Natural killer cell (primary cell): ENCODE measurements around the gene RIMKLB. TPM values are rescaled to one million over a fixed set of nuclear protein-coding genes. Genes with fewer than 3 reads are reported as not detected.

Experiments used
- ATAC-seq, 3 donors: fragments of 150-1000 bp in 2 of 3; fragments of 200-7000 bp in 1 of 3; cut with Tn5 transposase; 1 replicate in 1 of 3; 2 replicates in 2 of 3; pipeline ENCODE4 v1.10.0; 2021; ENCODE audit warnings: mild to moderate bottlenecking in 2 of 3, moderate library complexity in 2 of 3
- DNase-seq, 2 donors: peaks; one replicate each; pipeline versions ENCODE4 v3.0.0 to v3.0.0-alpha.2; 2013 to 2021; ENCODE audit warnings: mixed read lengths in 1 of 2
- H3K27ac ChIP-seq: one replicate; pipeline ENCODE4 v1.5.1; 2013; ENCODE audit warnings: mild to moderate bottlenecking, low read length
- H3K27me3 ChIP-seq: one replicate; pipeline ENCODE4 v1.6.1; 2013; ENCODE audit warnings: low read length; ENCODE audit not compliant: control insufficient read depth, insufficient read depth
- H3K36me3 ChIP-seq: one replicate; pipeline ENCODE4 v1.6.1; 2013; ENCODE audit warnings: low read length; ENCODE audit not compliant: control insufficient read depth, insufficient read depth
- H3K4me1 ChIP-seq: one replicate; pipeline ENCODE4 v1.6.1; 2013; ENCODE audit warnings: low read length; ENCODE audit not compliant: control insufficient read depth, insufficient read depth
- H3K4me3 ChIP-seq: one replicate; pipeline ENCODE4 v1.5.1; 2013; ENCODE audit warnings: low read length
- H3K9me3 ChIP-seq: one replicate; pipeline ENCODE4 v1.6.1; 2013; ENCODE audit warnings: low read length; ENCODE audit not compliant: control insufficient read depth, insufficient read depth
- H3K27ac Mint-ChIP-seq, 2 donors: one replicate each; pipeline ENCODE4 v1.8.0; 2022; ENCODE audit warnings: mild to moderate bottlenecking in 2 of 2, mixed read lengths in 2 of 2, moderate library complexity in 1 of 2
- H3K27me3 Mint-ChIP-seq, 2 donors: one replicate each; pipeline ENCODE4 v1.8.0; 2022; ENCODE audit warnings: low read depth in 2 of 2, mixed read lengths in 2 of 2
- H3K36me3 Mint-ChIP-seq: one replicate; pipeline ENCODE4 v1.8.0; 2022; ENCODE audit warnings: mixed read lengths
- H3K4me1 Mint-ChIP-seq, 2 donors: one replicate each; pipeline ENCODE4 v1.8.0; 2022; ENCODE audit warnings: mixed read lengths in 2 of 2
- H3K4me3 Mint-ChIP-seq: one replicate; pipeline ENCODE4 v1.8.0; 2022; ENCODE audit warnings: mild to moderate bottlenecking, moderate library complexity, mixed read lengths
- H3K9me3 Mint-ChIP-seq, 2 donors: one replicate each; pipeline ENCODE4 v1.8.0; 2022; ENCODE audit warnings: mixed read lengths in 2 of 2
- WGBS: methylation state at CpG from one replicate; pipeline ENCODE4 v1.1.7; 2013; ENCODE audit warnings: missing lambda C conversion rate; ENCODE audit not compliant: insufficient coverage; 5-methylcytosine and 5-hydroxymethylcytosine counted together
- intact Hi-C: fragments of 100-400 bp; cut with micrococcal nuclease; formaldehyde crosslinking; loops from one replicate; pipeline ENCODE4 v1.14.2; 2022
- total RNA-seq, 4 donors: library from RNA; stranded (reverse); fragments of 120-200 nt in 1 of 4; gene quantifications; one replicate each; pipeline versions ENCODE4 v1.2.3 to v1.2.4, GENCODE V29; 2013 to 2022
- TF ChIP-seq, protein P1 (sequence below): fragments of 200-600 bp; IDR thresholded peaks from one replicate; pipeline ENCODE4 v1.8.0; 2022; ENCODE audit warnings: antibody characterized with exemption

The RIMKLB gene
- total RNA-seq, 3 donors from 2014 or later (not counting 1 experiment from before 2014, with no cell fraction given): 13.7 to 16.3 (median 15.4) TPM

DNA sequence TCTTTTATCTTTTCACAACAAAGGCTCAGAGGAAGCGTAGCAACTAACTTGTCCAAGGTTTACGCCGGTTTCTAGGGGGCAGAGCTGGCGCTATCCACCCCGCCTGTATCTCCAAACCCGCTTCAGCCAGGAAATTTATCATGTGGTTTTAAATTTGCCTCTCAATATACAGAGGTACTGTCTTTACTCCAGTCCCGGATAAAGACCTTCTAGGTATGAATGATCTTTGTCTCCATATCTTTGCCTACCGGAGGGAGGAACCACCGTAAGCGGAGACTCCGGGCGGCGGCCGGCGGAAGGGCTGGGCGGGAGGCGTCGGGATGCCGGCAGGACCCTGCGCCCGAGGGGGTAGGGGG lies 693 bp upstream of the RIMKLB start:
- 0% methylated on average over 21 of the region's 21 CpGs for WGBS
- TF ChIP-seq, protein P1, sequence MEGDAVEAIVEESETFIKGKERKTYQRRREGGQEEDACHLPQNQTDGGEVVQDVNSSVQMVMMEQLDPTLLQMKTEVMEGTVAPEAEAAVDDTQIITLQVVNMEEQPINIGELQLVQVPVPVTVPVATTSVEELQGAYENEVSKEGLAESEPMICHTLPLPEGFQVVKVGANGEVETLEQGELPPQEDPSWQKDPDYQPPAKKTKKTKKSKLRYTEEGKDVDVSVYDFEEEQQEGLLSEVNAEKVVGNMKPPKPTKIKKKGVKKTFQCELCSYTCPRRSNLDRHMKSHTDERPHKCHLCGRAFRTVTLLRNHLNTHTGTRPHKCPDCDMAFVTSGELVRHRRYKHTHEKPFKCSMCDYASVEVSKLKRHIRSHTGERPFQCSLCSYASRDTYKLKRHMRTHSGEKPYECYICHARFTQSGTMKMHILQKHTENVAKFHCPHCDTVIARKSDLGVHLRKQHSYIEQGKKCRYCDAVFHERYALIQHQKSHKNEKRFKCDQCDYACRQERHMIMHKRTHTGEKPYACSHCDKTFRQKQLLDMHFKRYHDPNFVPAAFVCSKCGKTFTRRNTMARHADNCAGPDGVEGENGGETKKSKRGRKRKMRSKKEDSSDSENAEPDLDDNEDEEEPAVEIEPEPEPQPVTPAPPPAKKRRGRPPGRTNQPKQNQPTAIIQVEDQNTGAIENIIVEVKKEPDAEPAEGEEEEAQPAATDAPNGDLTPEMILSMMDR: no peak
- intact Hi-C loops: no loop called here
- Histone ChIP-seq H3K27me3 (no peaks in the 10 kb centered on the region), H3K9me3 (no peaks in the 10 kb centered on the region), H3K4me3 (peak overlapping the region; percentile 80), H3K36me3 (no peaks in the 10 kb centered on the region), H3K27ac (peak overlapping the region; percentile 76), H3K4me1 (peaks cover 7% of the 10 kb centered on the region)
- Mint-ChIP-seq H3K27me3 (no peaks in the 10 kb centered on the region), H3K4me1 (peaks cover 28% of the 10 kb centered on the region in 2 donors), H3K4me3 (peak overlapping the region; percentile 80), H3K9me3 (no peaks in the 10 kb centered on the region), H3K27ac (peak overlapping the region; percentile 72 to 92), H3K36me3 (no peaks in the 10 kb centered on the region)
- ATAC-seq: peak; percentile 3 to 12 (median 7)
- peak in 1 of 2 donors; percentile 64 for DNase-seq

DNA sequence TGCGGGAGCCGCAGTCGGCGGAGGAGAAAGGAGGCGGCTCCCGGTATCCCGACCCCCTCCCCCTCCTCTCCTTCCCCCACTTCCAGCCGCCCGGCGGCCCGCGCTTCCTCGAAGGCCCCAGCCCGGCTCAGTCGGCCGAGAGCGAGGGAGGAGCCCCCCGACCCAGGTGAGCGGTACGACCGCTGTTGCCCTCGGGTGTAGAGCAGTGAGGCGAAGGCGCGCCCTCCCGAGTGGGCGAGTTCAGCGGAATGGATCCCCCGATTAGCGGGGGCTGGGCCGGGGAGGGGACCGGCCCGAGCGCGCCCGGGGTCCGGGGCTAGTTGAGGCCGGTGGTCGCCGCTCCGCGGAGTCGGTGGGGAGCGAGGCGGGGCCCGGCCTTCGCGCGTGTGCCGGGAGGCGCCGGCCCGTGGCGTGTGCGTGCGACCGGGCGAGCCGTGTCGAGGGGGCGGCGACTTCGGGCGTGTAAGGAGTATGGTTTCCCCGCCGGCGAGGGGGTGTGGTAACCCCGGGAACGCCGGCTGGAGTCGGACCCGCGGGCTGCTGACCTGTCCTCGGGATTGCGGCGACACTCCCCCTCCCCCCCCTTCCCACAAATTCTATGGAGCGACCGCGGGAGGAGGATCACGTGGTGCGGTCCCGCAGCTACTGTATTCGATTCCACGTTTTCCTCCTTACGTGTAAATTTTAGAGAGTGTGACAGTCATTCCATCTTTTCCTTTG lies 501 bp downstream of the RIMKLB start:
- ATAC-seq (peak; percentile 45 to 57 (median 46)), DNase-seq (peak; percentile 39 to 74)
- WGBS: under 1% methylated on average over 85 of the region's 85 CpGs
- H3K36me3 ChIP-seq: no peaks in the 10 kb centered on the region
- peak overlapping the region; percentile 50 to 92 for H3K27ac Mint-ChIP-seq
- H3K36me3 Mint-ChIP-seq: no peaks in the 10 kb centered on the region
- peak overlapping the region; percentile 98 for H3K4me3 ChIP-seq
- H3K9me3 ChIP-seq: no peaks in the 10 kb centered on the region
- H3K4me1 Mint-ChIP-seq: peaks cover 28% of the 10 kb centered on the region in 2 donors
- TF ChIP-seq, protein P1: no peak
- H3K4me1 ChIP-seq: peaks cover 7% of the 10 kb centered on the region
- no peaks in the 10 kb centered on the region for H3K27me3 ChIP-seq
- intact Hi-C loops: no loop called here
- no peaks in the 10 kb centered on the region for H3K27me3 Mint-ChIP-seq
- peak overlapping the region; percentile 80 for H3K4me3 Mint-ChIP-seq
- peak overlapping the region; percentile 86 for H3K27ac ChIP-seq
- no peaks in the 10 kb centered on the region for H3K9me3 Mint-ChIP-seq

DNA sequence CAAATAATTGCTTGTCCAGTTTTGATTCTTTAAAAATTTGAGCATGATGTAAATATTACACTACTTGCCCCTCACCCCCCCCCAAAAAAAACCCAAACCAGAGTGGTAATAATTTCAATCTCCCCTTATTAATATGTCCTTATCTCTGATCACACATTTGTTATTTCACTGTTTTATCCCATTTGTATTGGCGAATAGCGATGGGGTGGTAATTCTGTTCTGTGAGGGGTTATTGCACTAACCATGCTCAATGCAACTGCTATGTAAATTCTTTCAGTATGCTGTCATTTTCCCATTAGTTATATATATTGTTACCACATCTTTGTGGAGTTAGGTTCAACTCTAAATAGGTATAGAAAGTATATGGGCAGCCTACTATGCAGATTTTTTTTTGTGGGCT lies 1.1 kb downstream of the RIMKLB start:
- no CpG with 5 or more reads among the region's 2 CpGs for WGBS
- peak overlapping the region; percentile 80 for H3K4me3 Mint-ChIP-seq
- H3K4me1 Mint-ChIP-seq: peaks cover 28% of the 10 kb centered on the region in 2 donors
- DNase-seq (no peak), ATAC-seq (no peak)
- no peaks in the 10 kb centered on the region for H3K27me3 Mint-ChIP-seq
- peaks cover 7% of the 10 kb centered on the region for H3K4me1 ChIP-seq
- no peaks in the 10 kb centered on the region for H3K27me3 ChIP-seq
- H3K36me3 Mint-ChIP-seq: no peaks in the 10 kb centered on the region
- H3K9me3 Mint-ChIP-seq: no peaks in the 10 kb centered on the region
- TF ChIP-seq, protein P1: no peak
- H3K27ac ChIP-seq: no peak overlapping the region
- peak overlapping the region; percentile 98 for H3K4me3 ChIP-seq
- no peaks in the 10 kb centered on the region for H3K9me3 ChIP-seq
- intact Hi-C loops: no loop called here
- H3K27ac Mint-ChIP-seq: peak overlapping the region; percentile 48 to 92
- no peaks in the 10 kb centered on the region for H3K36me3 ChIP-seq

DNA sequence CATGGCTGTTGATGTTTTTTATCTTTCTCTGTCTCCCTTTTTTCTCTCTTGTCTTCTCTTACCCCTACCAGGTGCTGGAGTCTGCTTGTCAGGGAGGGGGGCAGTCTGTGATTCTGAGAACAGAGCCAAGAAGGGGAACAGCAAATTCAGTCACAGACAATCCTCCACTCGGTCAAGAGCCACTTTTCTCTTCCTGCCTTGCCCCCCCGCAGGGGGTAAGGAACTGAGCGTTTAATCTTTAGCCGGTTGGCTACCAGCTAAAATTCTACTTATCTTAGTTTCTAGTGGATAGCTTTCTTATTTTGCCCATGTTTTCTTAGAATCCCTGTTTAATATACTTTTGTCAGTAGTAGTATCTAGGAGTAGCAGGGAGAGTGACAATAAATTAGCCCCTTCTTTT lies 1.9 kb downstream of the RIMKLB start:
- no peak overlapping the region for H3K27ac ChIP-seq
- Mint-ChIP-seq H3K4me3 (peak overlapping the region; percentile 84), H3K36me3 (no peaks in the 10 kb centered on the region), H3K4me1 (peaks cover 28% of the 10 kb centered on the region in 2 donors), H3K27ac (peak overlapping the region; percentile 13 to 30), H3K9me3 (no peaks in the 10 kb centered on the region), H3K27me3 (no peaks in the 10 kb centered on the region)
- H3K36me3 ChIP-seq: no peaks in the 10 kb centered on the region
- intact Hi-C loops: no loop called here
- no peak overlapping the region for H3K4me3 ChIP-seq
- TF ChIP-seq, protein P1: no peak
- DNase-seq (no peak), ATAC-seq (no peak)
- peaks cover 7% of the 10 kb centered on the region for H3K4me1 ChIP-seq
- no peaks in the 10 kb centered on the region for H3K9me3 ChIP-seq
- no peaks in the 10 kb centered on the region for H3K27me3 ChIP-seq
- WGBS: 41% methylated on average over 4 of the region's 4 CpGs
